Nephron progenitor cell (in vitro differentiated cells): ENCODE results near the gene JCAD.

Experiments used
- DNase-seq: peaks from one replicate; pipeline ENCODE4 v3.0.0; 2021
- H3K27ac Mint-ChIP-seq: 2 replicates; pipeline ENCODE4 v1.8.0; 2021; ENCODE audit warnings: mild to moderate bottlenecking, moderate library complexity, mixed read lengths
- H3K27me3 Mint-ChIP-seq: 2 replicates; pipeline ENCODE4 v1.8.0; 2021; ENCODE audit warnings: mild to moderate bottlenecking, low read depth, mixed read lengths; ENCODE audit not compliant: poor library complexity
- H3K36me3 Mint-ChIP-seq: 2 replicates; pipeline ENCODE4 v1.8.0; 2021; ENCODE audit warnings: low read depth, mixed read lengths
- H3K4me1 Mint-ChIP-seq: 2 replicates; pipeline ENCODE4 v1.8.0; 2021; ENCODE audit warnings: mixed read lengths
- H3K4me3 Mint-ChIP-seq: 2 replicates; pipeline ENCODE4 v1.8.0; 2021; ENCODE audit warnings: mild to moderate bottlenecking, moderate library complexity, mixed read lengths
- H3K9me3 Mint-ChIP-seq: 2 replicates; pipeline ENCODE4 v1.8.0; 2021; ENCODE audit warnings: mild to moderate bottlenecking, moderate library complexity, mixed read lengths
- CTCF ChIP-seq: fragments of 200-600 bp; sonication (generic); IDR thresholded peaks from 2 replicates; pipeline ENCODE4 v1.5.0; 2021; ENCODE audit warnings: antibody characterized with exemption

JCAD gene

GRCh38 chr10:30037620-30038336 is 21.6 kb downstream of the JCAD start:
- no peak overlapping the region for H3K4me3 Mint-ChIP-seq
- peaks cover 5% of the 10 kb centered on the region for H3K27me3 Mint-ChIP-seq
- no peak for TF ChIP-seq CTCF
- H3K27ac Mint-ChIP-seq, result peak overlapping the region; percentile 82
- DNase-seq, result no peak
- H3K4me1 Mint-ChIP-seq, result peaks cover 41% of the 10 kb centered on the region
- H3K9me3 Mint-ChIP-seq, result no peaks in the 10 kb centered on the region
- peaks cover 15% of the 10 kb centered on the region for H3K36me3 Mint-ChIP-seq

GRCh38 chr10:30036811-30037210 is 22.6 kb downstream of the JCAD start:
- Mint-ChIP-seq H3K4me3 (no peak overlapping the region), H3K9me3 (no peaks in the 10 kb centered on the region), H3K4me1 (peaks cover 39% of the 10 kb centered on the region), H3K27me3 (peaks cover 5% of the 10 kb centered on the region), H3K36me3 (peaks cover 15% of the 10 kb centered on the region), H3K27ac (peak overlapping the region; percentile 51)
- TF ChIP-seq CTCF, result no peak
- no peak for DNase-seq

- Mint-ChIP-seq H3K36me3 (peaks cover 15% of the 10 kb centered on the region), H3K4me1 (peaks cover 36% of the 10 kb centered on the region), H3K27ac (no peak overlapping the region), H3K9me3 (no peaks in the 10 kb centered on the region), H3K27me3 (peaks cover 5% of the 10 kb centered on the region), H3K4me3 (no peak overlapping the region)
- no peak for TF ChIP-seq CTCF
- DNase-seq, result no peak
Measured at GRCh38 chr10:30036341-30036740, 23.0 kb downstream of the JCAD start.

GRCh38 chr10:30034433-30035137 is 24.8 kb downstream of the JCAD start:
- no peak for TF ChIP-seq CTCF
- no peak for DNase-seq
- Mint-ChIP-seq H3K4me1 (peaks cover 40% of the 10 kb centered on the region), H3K27me3 (peaks cover 5% of the 10 kb centered on the region), H3K9me3 (no peaks in the 10 kb centered on the region), H3K36me3 (peaks cover 8% of the 10 kb centered on the region), H3K4me3 (no peak overlapping the region), H3K27ac (no peak overlapping the region)

- peaks cover 59% of the 10 kb centered on the region for H3K4me1 Mint-ChIP-seq
- peaks cover 20% of the 10 kb centered on the region for H3K36me3 Mint-ChIP-seq
- no peaks in the 10 kb centered on the region for H3K9me3 Mint-ChIP-seq
- TF ChIP-seq CTCF, result no peak
- no peak overlapping the region for H3K27ac Mint-ChIP-seq
- DNase-seq, result no peak
- H3K4me3 Mint-ChIP-seq, result no peak overlapping the region
- H3K27me3 Mint-ChIP-seq, result peaks cover 5% of the 10 kb centered on the region
Measured at GRCh38 chr10:30032125-30032524, 27.3 kb downstream of the JCAD start.

- no peak for DNase-seq
- no peak for TF ChIP-seq CTCF
- no peaks in the 10 kb centered on the region for H3K9me3 Mint-ChIP-seq
- H3K27me3 Mint-ChIP-seq, result no peaks in the 10 kb centered on the region
- H3K27ac Mint-ChIP-seq, result no peak overlapping the region
- H3K4me1 Mint-ChIP-seq, result peaks cover 61% of the 10 kb centered on the region
- H3K36me3 Mint-ChIP-seq, result peaks cover 27% of the 10 kb centered on the region
- H3K4me3 Mint-ChIP-seq, result no peak overlapping the region
Measured at GRCh38 chr10:30029872-30030256, 29.5 kb downstream of the JCAD start.
